Esophagus squamous epithelium (tissue), 4 donors: Measurements from ENCODE around the gene GPR161.

ENCODE experiments used
- CTCF ChIP-seq, 6 experiments: fragments of 450-650 bp in 4 of 6; fragments of 200-600 bp in 2 of 6; sonication (generic) in 2 of 6; IDR thresholded peaks; one replicate each; pipeline ENCODE4 v1.5.1; 2016 to 2019; ENCODE audit warnings: antibody characterized with exemption in 6 of 6, mild to moderate bottlenecking in 4 of 6, moderate library complexity in 4 of 6
- POLR2A ChIP-seq, 4 donors: fragments of 450-650 bp; IDR thresholded peaks; one replicate each; pipeline ENCODE4 v1.6.1; 2017; ENCODE audit warnings: antibody characterized with exemption in 4 of 4, mild to moderate bottlenecking in 4 of 4, moderate library complexity in 3 of 4

- TF ChIP-seq CTCF (IDR thresholded peaks at IDR 0.05) (no peak), POLR2A (IDR thresholded peaks at IDR 0.05) (no peak)
Observed at GRCh38 chr1:168090395-168090794, 46.3 kb downstream of the GPR161 start.
